CD14-positive monocyte (primary cell): ENCODE data around the gene CDKN2D. TPM values are rescaled to one million over a fixed set of nuclear protein-coding genes. Genes with fewer than 3 reads are reported as not detected.
A peak's percentile ranks its signal among the peaks of the same experiment; 100 is the strongest.
"Not testable (repeated sequence)": the region's sequence is repeated elsewhere in the genome, so short reads cannot be mapped to it uniquely, and the experiment has no call there.

ENCODE experiments used
- DNase-seq, 3 donors: peaks; one replicate each; pipeline ENCODE4 v3.0.0-alpha.2; 2011 to 2022
- H2AFZ ChIP-seq: 2 replicates; pipeline ENCODE4 v1.6.0; 2012; ENCODE audit warnings: mild to moderate bottlenecking, low read depth, low read length, inconsistent platforms; ENCODE audit not compliant: insufficient read depth, poor library complexity, severe bottlenecking
- H3K27ac ChIP-seq, 2 donors: 1 replicate in 1 of 2; 2 replicates in 1 of 2; pipeline ENCODE4 v1.5.1; 2012 to 2013; ENCODE audit warnings: low read length in 2 of 2, control low read depth in 1 of 2, inconsistent platforms in 1 of 2, low read depth in 1 of 2, mild to moderate bottlenecking in 1 of 2
- H3K27me3 ChIP-seq, 2 donors: one replicate each; pipeline versions ENCODE4 v1.6.0 to v1.6.1; 2011 to 2013; ENCODE audit warnings: low read length in 2 of 2; ENCODE audit not compliant: control insufficient read depth in 2 of 2, insufficient read depth in 2 of 2
- H3K36me3 ChIP-seq, 2 donors: replicated peaks in 1 of 2; 1 replicate in 1 of 2; 2 replicates in 1 of 2; pipeline versions ENCODE4 v1.5.1 to v1.6.1; 2012 to 2013; ENCODE audit warnings: low read length in 2 of 2, control low read depth in 1 of 2, inconsistent platforms in 1 of 2, mild to moderate bottlenecking in 1 of 2; ENCODE audit not compliant: insufficient read depth in 2 of 2, control insufficient read depth in 1 of 2
- H3K4me1 ChIP-seq, 2 donors: 1 replicate in 1 of 2; 2 replicates in 1 of 2; pipeline versions ENCODE4 v1.5.1 to v1.6.1; 2012 to 2013; ENCODE audit warnings: low read length in 2 of 2, control low read depth in 1 of 2, inconsistent platforms in 1 of 2, mild to moderate bottlenecking in 1 of 2, moderate library complexity in 1 of 2; ENCODE audit not compliant: insufficient read depth in 2 of 2, control insufficient read depth in 1 of 2
- H3K4me2 ChIP-seq: replicated peaks from 2 replicates; pipeline ENCODE3; 2012; ENCODE audit warnings: low read length, moderate library complexity, mild to moderate bottlenecking; ENCODE audit not compliant: poor library complexity, severe bottlenecking; ENCODE audit errors: extremely low read depth
- H3K4me3 ChIP-seq, 3 experiments: fragments of 200-600 bp in 1 of 3; sonication (generic) in 1 of 3; replicated peaks in 1 of 3; 1 replicate in 2 of 3; 2 replicates in 1 of 3; pipeline ENCODE4 v1.5.1; 2011 to 2013; ENCODE audit warnings: low read length in 3 of 3, mild to moderate bottlenecking in 3 of 3, control low read depth in 2 of 3, low read depth in 2 of 3, inconsistent platforms in 1 of 3, moderate library complexity in 1 of 3
- H3K79me2 ChIP-seq: 2 replicates; pipeline ENCODE4 v1.6.0; 2012; ENCODE audit warnings: mild to moderate bottlenecking, control low read depth, inconsistent platforms, low read length, moderate library complexity; ENCODE audit not compliant: insufficient read depth
- H3K9ac ChIP-seq: 2 replicates; pipeline ENCODE4 v1.6.0; 2017; ENCODE audit warnings: low read length, mild to moderate bottlenecking; ENCODE audit not compliant: insufficient read depth, poor library complexity, severe bottlenecking
- H3K9me3 ChIP-seq, 2 donors: replicated peaks in 1 of 2; 1 replicate in 1 of 2; 2 replicates in 1 of 2; pipeline versions ENCODE4 v1.5.1 to v1.6.1; 2012 to 2013; ENCODE audit warnings: low read length in 2 of 2, control low read depth in 1 of 2; ENCODE audit not compliant: control insufficient read depth in 1 of 2, insufficient read depth in 1 of 2
- H4K20me1 ChIP-seq: 2 replicates; pipeline ENCODE4 v1.6.0; 2012; ENCODE audit warnings: mild to moderate bottlenecking, low read length, control low read depth, moderate library complexity; ENCODE audit not compliant: insufficient read depth
- H3K27ac Mint-ChIP-seq, 7 donors: one replicate each; pipeline ENCODE4 v1.8.0; 2020; ENCODE audit warnings: mild to moderate bottlenecking in 7 of 7, mixed read lengths in 7 of 7, moderate library complexity in 6 of 7, inconsistent platforms in 2 of 7
- H3K27me3 Mint-ChIP-seq, 3 donors: one replicate each; pipeline ENCODE4 v1.8.0; 2021 to 2022; ENCODE audit warnings: low read depth in 3 of 3, mild to moderate bottlenecking in 3 of 3, mixed read lengths in 3 of 3, moderate library complexity in 3 of 3, inconsistent platforms in 1 of 3
- H3K36me3 Mint-ChIP-seq, 2 donors: one replicate each; pipeline ENCODE4 v1.8.0; 2020; ENCODE audit warnings: mixed read lengths in 2 of 2, inconsistent platforms in 1 of 2, mild to moderate bottlenecking in 1 of 2
- H3K4me1 Mint-ChIP-seq: one replicate; pipeline ENCODE4 v1.8.0; 2020; ENCODE audit warnings: mild to moderate bottlenecking, mixed read lengths
- H3K4me3 Mint-ChIP-seq, 2 donors: one replicate each; pipeline ENCODE4 v1.8.0; 2020; ENCODE audit warnings: mild to moderate bottlenecking in 2 of 2, mixed read lengths in 2 of 2, moderate library complexity in 1 of 2
- H3K9me3 Mint-ChIP-seq, 7 donors: one replicate each; pipeline ENCODE4 v1.8.0; 2020 to 2022; ENCODE audit warnings: mixed read lengths in 7 of 7, mild to moderate bottlenecking in 6 of 7, moderate library complexity in 6 of 7, inconsistent platforms in 2 of 7
- WGBS: methylation state at CpG from one replicate; pipeline ENCODE4 v1.1.5; 2013; ENCODE audit warnings: missing lambda C conversion rate; ENCODE audit not compliant: insufficient coverage; 5-methylcytosine and 5-hydroxymethylcytosine counted together
- intact Hi-C, 2 donors: fragments of 100-400 bp; cut with micrococcal nuclease; formaldehyde crosslinking; loops; one replicate each; pipeline versions ENCODE4 v1.15.0 to v1.15.1; 2023
- polyA plus RNA-seq, 3 donors: library from polyadenylated mRNA; depleted of rRNA in 1 of 3; unstranded in 2 of 3; stranded (reverse) in 1 of 3; fragments of 300-500 nt in 2 of 3; fragments of >200 nt in 1 of 3; fragmentation: Illumina TruSeq in 2 of 3; gene quantifications; 1 replicate in 2 of 3; 2 replicates in 1 of 3; pipeline ENCODE4 v1.2.3, GENCODE V29; 2012 to 2021
- TF ChIP-seq, protein P1 (sequence below): fragments of 200-600 bp; IDR thresholded peaks from one replicate; pipeline ENCODE4 v1.8.0; 2022; ENCODE audit warnings: antibody characterized with exemption, mild to moderate bottlenecking

The CDKN2D gene
- polyA plus RNA-seq, 3 donors = 115 to 166 (median 130) TPM

DNA sequence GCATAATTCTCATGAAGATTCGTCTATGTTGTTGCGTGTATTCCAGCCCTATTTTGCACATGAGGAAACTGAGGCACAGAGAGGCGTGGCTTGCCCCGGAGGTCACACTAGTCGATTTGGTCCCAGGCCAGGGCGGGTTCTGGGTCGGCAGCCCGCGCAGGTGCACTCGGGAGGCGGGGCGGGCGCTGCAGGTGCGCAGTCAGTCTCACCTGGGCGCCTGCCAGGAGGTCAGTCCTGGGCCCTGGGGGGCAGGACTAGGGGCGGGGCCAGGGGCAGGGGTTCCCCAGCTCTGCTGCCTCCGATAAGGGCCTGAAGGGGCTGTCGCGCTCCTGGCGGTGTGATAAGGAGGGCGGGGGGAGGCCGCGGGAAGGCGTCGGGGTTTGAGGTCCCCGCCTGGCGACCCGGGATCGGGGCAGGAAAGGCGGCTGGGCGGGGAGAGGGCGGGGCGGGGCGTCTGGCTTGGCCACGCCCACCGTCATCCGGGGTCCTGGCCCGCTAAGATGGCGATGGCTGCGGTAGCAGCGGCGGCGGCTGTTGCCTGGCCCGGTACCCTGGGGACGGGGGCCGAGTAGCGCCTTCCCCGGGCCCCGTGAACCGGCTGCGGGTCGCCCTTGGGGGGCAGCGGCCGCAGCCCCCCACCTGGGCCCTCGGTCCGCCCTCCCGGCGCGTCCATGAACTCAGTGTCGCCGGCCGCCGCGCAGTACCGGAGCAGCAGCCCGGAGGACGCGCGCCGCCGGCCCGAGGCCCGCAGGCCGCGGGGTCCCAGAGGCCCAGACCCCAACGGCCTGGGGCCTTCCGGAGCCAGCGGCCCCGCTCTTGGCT, 25.1 kb downstream of the CDKN2D start, which contains the start of gene ATG4D:
Gene ATG4D, plus strand, starts transcription at position 485 of the 822 bp plus-strand sequence. Its CDS starts 187 bp downstream, at position 672.
- intact Hi-C loops = loop anchor here in 1 of 2 donors (2.0 to 5.0 kb wide), 3 partner anchors 17 to 154 kb away; partner anchors contain the start of gene KRI1
- Histone ChIP-seq H3K4me3 (peak within 1 kb of the TSS; percentile 76 to 95 (median 80)), H3K27me3 (no peaks in the 10 kb centered on the region), H4K20me1 (peaks cover 15% of the 10 kb centered on the region), H3K4me1 (peaks cover 24 to 33% of the 10 kb centered on the region in 2 donors), H3K4me2 (peak within 1 kb of the TSS; percentile 89), H3K27ac (peak within 1 kb of the TSS; percentile 28 to 83), H2AFZ (peak within 1 kb of the TSS; percentile 95), H3K9me3 (no peaks in the 10 kb centered on the region), H3K36me3 (peaks cover 15 to 19% of the 10 kb centered on the region in 2 donors), H3K79me2 (peaks cover 30% of the 10 kb centered on the region), H3K9ac (peak within 1 kb of the TSS; percentile 88)
- DNase-seq = peak; percentile 55 to 74 (median 66)
- peaks cover 0 to 3% (median 0%) of the 10 kb centered on the region in 7 donors for H3K9me3 Mint-ChIP-seq
- peaks cover 2 to 6% (median 5%) of the 10 kb centered on the region in 3 donors for H3K27me3 Mint-ChIP-seq
- peak within 1 kb of the TSS; percentile 84 to 90 for H3K4me3 Mint-ChIP-seq
- TF ChIP-seq, protein P1, sequence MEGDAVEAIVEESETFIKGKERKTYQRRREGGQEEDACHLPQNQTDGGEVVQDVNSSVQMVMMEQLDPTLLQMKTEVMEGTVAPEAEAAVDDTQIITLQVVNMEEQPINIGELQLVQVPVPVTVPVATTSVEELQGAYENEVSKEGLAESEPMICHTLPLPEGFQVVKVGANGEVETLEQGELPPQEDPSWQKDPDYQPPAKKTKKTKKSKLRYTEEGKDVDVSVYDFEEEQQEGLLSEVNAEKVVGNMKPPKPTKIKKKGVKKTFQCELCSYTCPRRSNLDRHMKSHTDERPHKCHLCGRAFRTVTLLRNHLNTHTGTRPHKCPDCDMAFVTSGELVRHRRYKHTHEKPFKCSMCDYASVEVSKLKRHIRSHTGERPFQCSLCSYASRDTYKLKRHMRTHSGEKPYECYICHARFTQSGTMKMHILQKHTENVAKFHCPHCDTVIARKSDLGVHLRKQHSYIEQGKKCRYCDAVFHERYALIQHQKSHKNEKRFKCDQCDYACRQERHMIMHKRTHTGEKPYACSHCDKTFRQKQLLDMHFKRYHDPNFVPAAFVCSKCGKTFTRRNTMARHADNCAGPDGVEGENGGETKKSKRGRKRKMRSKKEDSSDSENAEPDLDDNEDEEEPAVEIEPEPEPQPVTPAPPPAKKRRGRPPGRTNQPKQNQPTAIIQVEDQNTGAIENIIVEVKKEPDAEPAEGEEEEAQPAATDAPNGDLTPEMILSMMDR = no peak
- peaks cover 27% of the 10 kb centered on the region for H3K4me1 Mint-ChIP-seq
- H3K36me3 Mint-ChIP-seq = peaks cover 11 to 16% of the 10 kb centered on the region in 2 donors
- under 1% methylated on average over 71 of the region's 79 CpGs for WGBS
- peak within 1 kb of the TSS in 6 of 7 donors; percentile 35 to 89 (median 76) for H3K27ac Mint-ChIP-seq

DNA sequence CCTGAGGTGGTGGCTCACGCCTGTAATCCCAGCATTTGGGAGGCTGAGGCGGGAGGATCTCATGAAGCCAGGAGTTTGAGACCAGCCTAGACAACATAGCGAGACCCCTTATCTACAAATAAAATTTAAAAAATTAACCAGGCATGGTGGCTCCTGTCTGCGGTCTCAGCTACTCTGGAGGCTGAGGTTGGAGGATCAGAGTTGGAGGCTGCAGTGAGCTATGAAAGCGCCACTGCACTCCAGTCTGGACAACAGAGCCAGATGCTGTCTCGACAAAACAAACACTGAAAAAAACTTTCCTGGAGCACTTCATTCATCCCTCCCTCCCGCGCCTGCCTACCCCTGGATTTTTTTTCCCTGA, 25.7 kb downstream of the CDKN2D start:
- H3K9me3 Mint-ChIP-seq = peaks cover 0 to 3% (median 0%) of the 10 kb centered on the region in 7 donors
- H3K27ac Mint-ChIP-seq = peak overlapping the region in 5 of 7 donors; percentile 56 to 85 (median 71)
- Histone ChIP-seq H3K27me3 (peaks cover 0 to 3% of the 10 kb centered on the region in 2 donors), H4K20me1 (peaks cover 10% of the 10 kb centered on the region), H3K36me3 (peaks cover 10 to 13% of the 10 kb centered on the region in 2 donors), H3K9ac (no peak overlapping the region), H2AFZ (peak overlapping the region; percentile 95), H3K4me2 (peak overlapping the region; percentile 89), H3K79me2 (peaks cover 30% of the 10 kb centered on the region), H3K9me3 (no peaks in the 10 kb centered on the region), H3K4me1 (peaks cover 29 to 39% of the 10 kb centered on the region in 2 donors), H3K27ac (no peak overlapping the region), H3K4me3 (peak overlapping the region in 2 of 3 experiments; percentile 80 to 95)
- H3K36me3 Mint-ChIP-seq = peaks cover 6 to 10% of the 10 kb centered on the region in 2 donors
- peak overlapping the region; percentile 66 to 81 for H3K4me3 Mint-ChIP-seq
- peaks cover 2 to 12% (median 5%) of the 10 kb centered on the region in 3 donors for H3K27me3 Mint-ChIP-seq
- intact Hi-C loops = loop anchor here in 1 of 2 donors (2.0 to 5.0 kb wide), 2 partner anchors 24 to 154 kb away; partner anchors contain the start of gene KRI1
- DNase-seq = no peak
- TF ChIP-seq, protein P1 = no peak
- 60% methylated on average over 2 of the region's 8 CpGs for WGBS
- H3K4me1 Mint-ChIP-seq = peaks cover 33% of the 10 kb centered on the region

DNA sequence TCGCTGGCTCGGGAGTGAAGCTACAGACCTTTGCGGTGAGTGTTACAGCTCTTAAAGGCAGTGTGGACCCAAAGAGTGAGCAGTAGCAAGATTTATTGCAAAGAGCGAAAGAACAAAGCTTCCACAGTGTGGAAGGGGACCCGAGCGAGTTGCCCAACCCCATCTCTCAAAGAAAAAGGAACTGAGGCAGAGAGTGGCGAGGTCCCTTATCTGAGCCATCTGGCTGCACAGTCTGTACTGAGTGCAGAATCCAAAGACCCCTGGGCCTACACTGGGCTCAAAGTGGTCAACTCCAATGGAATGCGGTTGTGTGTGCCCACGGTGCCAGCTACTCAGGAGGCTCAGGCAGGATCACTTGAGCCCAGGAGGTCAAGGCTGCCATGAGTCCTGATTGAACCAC, 29.8 kb downstream of the CDKN2D start:
- H3K27me3 ChIP-seq, H3K9me3 ChIP-seq, H3K27ac ChIP-seq, H3K9me3 Mint-ChIP-seq, H3K9ac ChIP-seq, H3K36me3 ChIP-seq, H4K20me1 ChIP-seq, intact Hi-C loops, H3K36me3 Mint-ChIP-seq, H3K79me2 ChIP-seq: not testable (repeated sequence)
- 4% methylated on average over 5 of the region's 9 CpGs for WGBS
- H3K4me1 ChIP-seq = peaks cover 16 to 26% of the 10 kb centered on the region in 2 donors
- H3K4me2 ChIP-seq = peak overlapping the region; percentile 48
- H3K4me3 Mint-ChIP-seq = peak overlapping the region; percentile 80 to 94
- H3K27me3 Mint-ChIP-seq = peaks cover 6 to 25% (median 15%) of the 10 kb centered on the region in 3 donors
- peaks cover 19% of the 10 kb centered on the region for H3K4me1 Mint-ChIP-seq
- peak overlapping the region in 1 of 3 experiments; percentile 39 for H3K4me3 ChIP-seq
- H2AFZ ChIP-seq = peak overlapping the region; percentile 32
- peak overlapping the region in 3 of 7 donors; percentile 50 to 74 (median 53) for H3K27ac Mint-ChIP-seq
- peak in 2 of 3 donors; percentile 38 to 39 for DNase-seq
